H1 (cell line): ENCODE data around the gene CASR. TPM values are rescaled to one million over a fixed set of nuclear protein-coding genes. Genes with fewer than 3 reads are reported as not detected.

ENCODE experiments used
- CTCF ChIA-PET: fragments of 300-600 bp; sonication (Branson Sonifier 250); formaldehyde crosslinking; loops from one replicate; lab custom pipeline; 2021; ENCODE audit not compliant: partially characterized antibody; lab: Charles Lee
- POLR2A ChIA-PET: fragments of 300-600 bp; sonication (Branson Sonifier 250); formaldehyde crosslinking; loops from one replicate; lab custom pipeline; 2021; ENCODE audit warnings: inconsistent platforms; ENCODE audit not compliant: partially characterized antibody; lab: Charles Lee
- DNase-seq, 2 experiments: peaks; one replicate each; pipeline versions ENCODE4 v3.0.0 to v3.0.0-alpha.2; 2010 to 2022; ENCODE audit warnings: low spot score in 2 of 2, low read depth in 1 of 2, mixed read lengths in 1 of 2
- FAIRE-seq: peaks from 2 replicates; lab custom pipeline; 2011; peaks lifted over from hg19 to GRCh38; lab: Jason Lieb, UNC
- H2AFZ ChIP-seq: 2 replicates; pipeline ENCODE4 v1.8.1; 2012; ENCODE audit warnings: low read length, inconsistent platforms
- H2AK5ac ChIP-seq: 2 replicates; pipeline ENCODE4 v1.6.1; 2013; ENCODE audit warnings: low read depth, low read length
- H2BK120ac ChIP-seq: replicated peaks from 2 replicates; pipeline ENCODE3; 2013; ENCODE audit warnings: low read depth, low read length, inconsistent platforms
- H2BK12ac ChIP-seq: 2 replicates; pipeline ENCODE4 v1.6.1; 2013; ENCODE audit warnings: low read depth, low read length
- H2BK15ac ChIP-seq: 2 replicates; pipeline ENCODE4 v1.6.1; 2013; ENCODE audit warnings: low read length
- H2BK20ac ChIP-seq: 2 replicates; pipeline ENCODE4 v1.6.1; 2013; ENCODE audit warnings: low read length
- H2BK5ac ChIP-seq: 2 replicates; pipeline ENCODE4 v1.6.1; 2013; ENCODE audit warnings: low read depth, low read length
- H3K14ac ChIP-seq: 2 replicates; pipeline ENCODE4 v1.6.1; 2013; ENCODE audit warnings: inconsistent platforms; ENCODE audit not compliant: insufficient read length
- H3K18ac ChIP-seq: 2 replicates; pipeline ENCODE4 v1.6.1; 2013; ENCODE audit warnings: low read length; ENCODE audit errors: extremely low read depth
- H3K23ac ChIP-seq: 2 replicates; pipeline ENCODE4 v1.6.1; 2013; ENCODE audit warnings: inconsistent platforms; ENCODE audit not compliant: insufficient read length
- H3K23me2 ChIP-seq: 2 replicates; pipeline ENCODE4 v1.6.1; 2013; ENCODE audit warnings: low read depth, low read length
- H3K27ac ChIP-seq: 2 replicates; pipeline ENCODE4 v1.6.1; 2011; ENCODE audit warnings: low read depth, low read length, inconsistent platforms
- H3K27me3 ChIP-seq, 4 experiments: replicated peaks in 1 of 4; 1 replicate in 1 of 4; 2 replicates in 3 of 4; pipeline versions ENCODE4 v1.6.1 to v1.8.1; 2011 to 2013; ENCODE audit warnings: low read length in 3 of 4, mild to moderate bottlenecking in 3 of 4, inconsistent platforms in 2 of 4, mixed read lengths in 2 of 4, moderate library complexity in 1 of 4; ENCODE audit not compliant: control insufficient read depth in 3 of 4, insufficient read depth in 3 of 4; ENCODE audit errors: extremely low read depth in 1 of 4
- H3K36me3 ChIP-seq, 4 experiments: 2 replicates each; pipeline versions ENCODE4 v1.6.1 to v1.8.1; 2011 to 2013; ENCODE audit warnings: mild to moderate bottlenecking in 4 of 4, low read length in 3 of 4, moderate library complexity in 2 of 4, control low read depth in 1 of 4, inconsistent platforms in 1 of 4; ENCODE audit not compliant: insufficient read depth in 4 of 4, control insufficient read depth in 2 of 4
- H3K4ac ChIP-seq: replicated peaks from 2 replicates; pipeline ENCODE3; 2013; ENCODE audit warnings: low read length, low read depth, mixed read lengths, inconsistent platforms; ENCODE audit not compliant: insufficient read length
- H3K4me1 ChIP-seq, 4 experiments: replicated peaks in 1 of 4; 1 replicate in 1 of 4; 2 replicates in 3 of 4; pipeline versions ENCODE4 v1.6.1 to v1.8.1; 2011 to 2013; ENCODE audit warnings: low read length in 3 of 4, inconsistent platforms in 2 of 4, mixed read lengths in 1 of 4; ENCODE audit not compliant: insufficient read depth in 4 of 4, control insufficient read depth in 3 of 4
- H3K4me2 ChIP-seq, 2 experiments: 2 replicates each; pipeline versions ENCODE4 v1.6.1 to v1.8.1; 2011 to 2013; ENCODE audit warnings: low read depth in 2 of 2, low read length in 2 of 2, control low read depth in 1 of 2, inconsistent platforms in 1 of 2, mild to moderate bottlenecking in 1 of 2; ENCODE audit not compliant: insufficient read depth in 1 of 2
- H3K4me3 ChIP-seq, 4 experiments: fragments of 200-600, 300-600 bp in 1 of 4; sonication (generic), shearing (Covaris generic), sonication (Bioruptor Twin) in 1 of 4; 2 replicates each; pipeline versions ENCODE4 v1.5.1 to v1.8.1; 2011 to 2016; ENCODE audit warnings: low read length in 4 of 4, low read depth in 3 of 4, control low read depth in 2 of 4, inconsistent platforms in 2 of 4, mild to moderate bottlenecking in 2 of 4, mixed read lengths in 1 of 4, moderate library complexity in 1 of 4; ENCODE audit not compliant: insufficient read depth in 2 of 4; ENCODE audit errors: extremely low read depth in 1 of 4
- H3K56ac ChIP-seq: replicated peaks from 2 replicates; pipeline ENCODE3; 2013; ENCODE audit warnings: low read depth, mild to moderate bottlenecking, mixed read lengths, low read length, inconsistent platforms; ENCODE audit not compliant: insufficient read length
- H3K79me1 ChIP-seq: 2 replicates; pipeline ENCODE4 v1.6.1; 2013; ENCODE audit warnings: low read depth, low read length, control low read depth
- H3K79me2 ChIP-seq, 2 experiments: 2 replicates each; pipeline versions ENCODE4 v1.6.1 to v1.8.1; 2012 to 2013; ENCODE audit warnings: low read length in 2 of 2, mild to moderate bottlenecking in 2 of 2, inconsistent platforms in 1 of 2; ENCODE audit not compliant: insufficient read depth in 2 of 2, control insufficient read depth in 1 of 2
- H3K9ac ChIP-seq, 4 experiments: replicated peaks in 1 of 4; 1 replicate in 1 of 4; 2 replicates in 3 of 4; pipeline versions ENCODE4 v1.6.1 to v1.8.1; 2011 to 2013; ENCODE audit warnings: low read depth in 3 of 4, low read length in 3 of 4, control low read depth in 2 of 4, mild to moderate bottlenecking in 2 of 4, moderate library complexity in 2 of 4, inconsistent platforms in 1 of 4; ENCODE audit errors: extremely low read depth in 1 of 4
- H3K9me3 ChIP-seq, 2 experiments: 2 replicates each; pipeline versions ENCODE4 v1.6.1 to v1.8.1; 2012 to 2013; ENCODE audit warnings: mild to moderate bottlenecking in 2 of 2, moderate library complexity in 2 of 2, control low read depth in 1 of 2, inconsistent platforms in 1 of 2, low read depth in 1 of 2, low read length in 1 of 2, mixed read lengths in 1 of 2; ENCODE audit not compliant: insufficient read depth in 2 of 2
- H4K20me1 ChIP-seq, 2 experiments: replicated peaks in 1 of 2; 2 replicates each; pipeline versions ENCODE3 to v1.8.1; 2011 to 2013; ENCODE audit warnings: inconsistent platforms in 2 of 2, low read length in 2 of 2, mild to moderate bottlenecking in 1 of 2; ENCODE audit not compliant: insufficient read depth in 2 of 2, control insufficient read depth in 1 of 2
- H4K5ac ChIP-seq: 2 replicates; pipeline ENCODE4 v1.6.1; 2013; ENCODE audit warnings: low read length, low read depth, mixed read lengths, inconsistent platforms; ENCODE audit not compliant: insufficient read length
- H4K8ac ChIP-seq: 2 replicates; pipeline ENCODE4 v1.8.0; 2013; ENCODE audit warnings: mild to moderate bottlenecking, moderate library complexity, low read length, inconsistent platforms; ENCODE audit not compliant: insufficient read depth; ENCODE audit errors: extremely low read depth
- H4K91ac ChIP-seq: replicated peaks from 2 replicates; pipeline ENCODE3; 2013; ENCODE audit warnings: low read length, mixed read lengths, inconsistent platforms; ENCODE audit not compliant: insufficient read length
- GABPA ChIP-seq: IDR thresholded peaks from 2 replicates; pipeline ENCODE4 v1.6.1; 2011; ENCODE audit warnings: mild to moderate bottlenecking, low read length, moderate library complexity, borderline replicate concordance; ENCODE audit not compliant: insufficient read depth
- NRF1 ChIP-seq: IDR thresholded peaks from 2 replicates; pipeline ENCODE4 v1.6.1; 2011; ENCODE audit warnings: mild to moderate bottlenecking, low read depth, low read length, improper control_type of control experiment
- RNF2 ChIP-seq: fragments of 200-900, 300-1000 bp; sonication (generic); IDR thresholded peaks from 2 replicates; pipeline ENCODE4 v1.7.1; 2016; ENCODE audit warnings: borderline replicate concordance, low read depth, mild to moderate bottlenecking, antibody characterized with exemption, low read length; ENCODE audit not compliant: poor library complexity, severe bottlenecking; ENCODE audit errors: missing control alignments
- SIRT6 ChIP-seq: IDR thresholded peaks from one replicate; pipeline ENCODE4 v1.7.1; 2012; ENCODE audit warnings: low read length, inconsistent platforms
- TBP ChIP-seq: IDR thresholded peaks from 2 replicates; pipeline ENCODE4 v1.6.1; 2011; ENCODE audit warnings: low read depth, low read length, improper control_type of control experiment
- WGBS, 2 experiments: shearing (Covaris generic) in 1 of 2; methylation state at CpG; one replicate each; pipeline versions ENCODE4 v1.1.6 to v1.1.7; 2013 to 2015; ENCODE audit warnings: low lambda C conversion rate in 2 of 2, mixed read lengths in 2 of 2, inconsistent platforms in 1 of 2, low coverage in 1 of 2, missing lambda C conversion rate in 1 of 2; ENCODE audit not compliant: insufficient replicate concordance in 2 of 2, insufficient coverage in 1 of 2, insufficient read length in 1 of 2; ENCODE audit errors: extremely low coverage in 1 of 2, missing lambda C conversion rate in 1 of 2; 5-methylcytosine and 5-hydroxymethylcytosine counted together
- polyA plus RNA-seq, 7 experiments: library from polyadenylated mRNA; depleted of rRNA in 3 of 7; stranded (reverse) in 5 of 7; unstranded in 2 of 7; fragments of >200 nt in 5 of 7; fragments of 200-250 nt in 2 of 7; gene quantifications; 1 replicate in 5 of 7; 2 replicates in 1 of 7; 4 replicates in 1 of 7; pipeline versions ENCODE4 v1.2.1 to v1.2.3, GENCODE V29; 2011 to 2013; ENCODE audit warnings: missing spikeins in 2 of 7, mixed read lengths in 2 of 7
- total RNA-seq: library from RNA; stranded (reverse); fragmentation: NEBNext Ultra II Directional; extraction: Animal tissue kit (Norgen Biotek cat#: 25700); gene quantifications from 2 replicates; pipeline ENCODE4 v1.2.1, GENCODE V29; 2021

CASR gene
- total and polyA plus RNA-seq, 2 of the 8 experiments (the other 6 are each of a cell fraction or from before 2014, with no cell fraction given) = 0.36 to 0.58 TPM

- Histone ChIP-seq H2BK12ac (no peak overlapping the region), H2BK5ac (no peak overlapping the region), H4K5ac (no peak overlapping the region), H3K18ac (no peak overlapping the region), H3K4me3 (no peak overlapping the region), H2BK20ac (no peak overlapping the region), H2BK15ac (no peak overlapping the region), H3K23ac (no peak overlapping the region), H4K8ac (no peak overlapping the region), H3K23me2 (no peaks in the 10 kb centered on the region), H3K56ac (no peak overlapping the region), H3K79me2 (no peaks in the 10 kb centered on the region), H2AK5ac (no peak overlapping the region), H3K4me1 (no peaks in the 10 kb centered on the region), H3K27ac (no peak overlapping the region), H3K79me1 (no peaks in the 10 kb centered on the region), H2BK120ac (no peak overlapping the region), H3K36me3 (no peaks in the 10 kb centered on the region), H4K91ac (no peak overlapping the region), H4K20me1 (no peaks in the 10 kb centered on the region), H3K4me2 (no peak overlapping the region), H3K14ac (no peak overlapping the region), H2AFZ (no peak overlapping the region), H3K4ac (no peak overlapping the region), H3K27me3 (no peaks in the 10 kb centered on the region; a peak in 1 of 7 replicates), H3K9me3 (peaks cover 0 to 4% of the 10 kb centered on the region in 2 experiments; a peak in 1 of 4 replicates), H3K9ac (no peak overlapping the region)
- DNase-seq = no peak
- ChIA-PET CTCF (interaction anchor here (1.2 kb wide), 1 partner anchor 66 kb away, joined by 3 read pairs; no protein-coding TSS in a partner anchor), POLR2A (no interaction called here)
- FAIRE-seq = no peak
- WGBS, 2 experiments = 87% methylated on average over 3 of the region's 3 CpGs; no CpG with 5 or more reads in 1 of the 2 experiments
- TF ChIP-seq NRF1 (no peak), TBP (no peak), RNF2 (no peak), GABPA (no peak), SIRT6 (no peak)
Observed at GRCh38 chr3:122168044-122168443, 15.4 kb upstream of the CASR start.
